Measurements from ENCODE around the gene TMEM269.
"Not testable (repeated sequence)": the region's sequence is repeated elsewhere in the genome, so short reads cannot be mapped to it uniquely, and the experiment has no call there.

Gene TMEM269

DNA sequence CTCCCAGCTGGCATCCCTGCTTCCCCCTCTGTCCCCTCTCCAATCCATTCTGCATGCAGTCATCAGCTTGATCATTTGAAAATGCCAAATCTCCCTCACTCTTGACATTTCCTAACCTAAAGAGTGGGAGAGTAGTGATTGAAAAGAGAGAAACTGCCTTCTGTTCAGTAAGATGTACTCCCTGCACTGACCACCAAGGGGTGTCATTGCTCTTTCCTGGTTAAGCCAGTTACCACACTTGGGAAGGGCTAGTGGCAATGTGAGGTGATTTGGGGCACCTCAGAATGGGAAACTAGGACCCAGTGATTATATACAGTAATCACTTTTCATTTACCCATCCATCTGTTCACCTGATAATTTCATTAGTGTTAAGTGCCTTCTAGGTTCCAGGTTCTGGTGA is 6.9 kb upstream of the TMEM269 start:
- DNase-seq, result no peak

- DNase-seq, result no peak
Observed at GRCh38 chr1:42779725-42780124, 5.1 kb upstream of the TMEM269 start.

DNA sequence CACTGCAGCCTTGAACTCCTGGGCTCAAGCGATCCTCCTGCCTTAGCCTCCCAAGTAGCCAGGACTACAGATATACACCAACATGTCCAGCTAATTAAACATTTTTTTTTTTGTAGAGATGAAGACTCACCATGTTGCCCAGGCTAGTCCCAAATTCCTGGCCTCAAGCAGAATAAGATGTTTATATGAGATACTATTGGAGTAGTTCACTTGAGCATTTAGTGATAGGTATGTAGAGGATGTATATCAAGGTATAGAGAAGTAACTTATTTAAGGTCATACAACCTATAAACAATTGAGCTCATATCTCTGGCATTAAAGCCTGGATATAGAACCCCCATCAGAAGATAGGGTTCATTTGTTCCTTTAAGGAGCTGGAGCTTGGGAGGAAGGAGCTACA is 4.6 kb upstream of the TMEM269 start:
- DNase-seq, result no peak

- no peak for DNase-seq
Observed at GRCh38 chr1:42783092-42783491, 1.7 kb upstream of the TMEM269 start.

GRCh38 chr1:42784547-42784945 is 245 bp upstream of the TMEM269 start:
- no peak for DNase-seq

- no peak for DNase-seq
Observed at GRCh38 chr1:42786097-42786496, 1.3 kb downstream of the TMEM269 start.

DNA sequence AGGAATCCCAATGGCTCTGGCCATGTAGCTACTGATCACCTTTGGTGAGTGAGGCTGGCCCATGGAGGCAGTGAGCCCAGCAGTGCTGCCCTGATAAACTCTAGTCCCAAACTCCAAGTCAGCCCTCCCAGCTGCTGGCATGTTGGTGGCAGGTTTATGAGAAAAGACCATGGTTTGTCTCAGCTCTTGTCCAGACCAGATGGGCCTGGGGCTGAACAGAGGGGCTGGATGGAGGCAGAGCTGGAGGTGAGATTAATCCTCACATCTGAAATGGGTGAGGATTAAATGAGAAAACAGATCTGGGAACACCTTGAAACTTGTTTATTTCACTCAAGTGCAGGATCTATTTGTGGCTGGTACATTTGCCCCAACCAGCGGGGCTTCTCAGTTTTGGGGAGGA is 3.2 kb downstream of the TMEM269 start:
- no peak for DNase-seq

DNA sequence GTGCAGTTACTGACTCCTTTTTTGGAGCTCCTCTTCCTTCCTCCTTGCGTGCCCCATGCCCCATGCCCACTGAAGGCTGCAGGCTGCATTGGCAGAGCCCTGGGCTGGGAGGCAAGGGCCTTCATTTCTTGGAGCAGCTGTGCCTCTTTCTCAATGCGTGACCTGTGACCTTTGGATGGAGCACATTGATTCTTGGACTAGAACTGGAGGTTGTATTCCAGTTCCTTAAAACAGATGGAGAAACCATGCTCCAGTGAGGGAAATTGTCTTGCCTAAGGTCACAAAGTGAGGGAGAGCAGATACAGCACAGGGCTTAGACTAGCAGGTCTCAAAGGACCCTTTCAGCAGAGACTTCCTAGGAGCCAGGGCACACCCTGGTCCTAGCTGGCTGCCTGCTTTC is 9.0 kb downstream of the TMEM269 start:
- no peak for DNase-seq

DNA sequence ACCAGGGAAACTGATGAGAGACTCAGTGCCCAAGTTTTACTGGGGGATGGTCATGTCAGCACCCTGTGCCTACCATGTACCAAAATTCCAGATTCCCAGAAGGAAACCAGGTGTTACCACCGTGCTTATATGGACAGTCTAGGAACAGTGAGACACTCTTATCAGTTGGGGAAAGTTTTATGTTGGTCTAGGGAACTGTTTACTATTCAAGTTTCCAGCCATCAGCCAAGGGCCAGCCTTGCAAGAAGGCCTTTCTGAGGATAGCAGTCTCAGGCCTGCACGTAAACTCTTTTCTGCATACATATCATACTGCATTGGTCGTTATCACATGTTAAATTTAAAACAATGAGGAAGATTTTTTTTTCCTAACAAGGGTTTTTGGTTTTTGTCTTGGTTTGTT is 12.6 kb downstream of the TMEM269 start:
- DNase-seq, result no peak

DNA sequence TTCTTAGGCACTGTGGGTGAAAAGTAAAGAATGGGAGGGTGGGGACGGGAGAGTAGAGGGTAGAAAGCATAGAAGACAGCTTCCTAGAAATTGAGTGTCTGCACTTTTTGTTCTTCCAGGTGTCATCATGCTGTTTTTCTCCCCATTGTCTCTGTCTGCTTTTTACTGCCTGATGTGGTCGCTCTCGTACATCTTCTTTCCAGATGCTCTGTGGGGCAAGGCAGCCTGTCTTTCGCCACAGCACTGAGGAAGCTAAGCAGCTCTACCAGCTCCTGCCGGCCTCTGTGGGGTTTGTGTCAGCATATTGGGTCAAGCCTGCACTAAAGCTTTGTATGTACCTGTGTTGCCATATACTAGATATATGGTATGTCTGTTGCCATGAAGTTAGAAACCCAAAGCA is 13.2 kb downstream of the TMEM269 start:
- DNase-seq, result no peak

DNA sequence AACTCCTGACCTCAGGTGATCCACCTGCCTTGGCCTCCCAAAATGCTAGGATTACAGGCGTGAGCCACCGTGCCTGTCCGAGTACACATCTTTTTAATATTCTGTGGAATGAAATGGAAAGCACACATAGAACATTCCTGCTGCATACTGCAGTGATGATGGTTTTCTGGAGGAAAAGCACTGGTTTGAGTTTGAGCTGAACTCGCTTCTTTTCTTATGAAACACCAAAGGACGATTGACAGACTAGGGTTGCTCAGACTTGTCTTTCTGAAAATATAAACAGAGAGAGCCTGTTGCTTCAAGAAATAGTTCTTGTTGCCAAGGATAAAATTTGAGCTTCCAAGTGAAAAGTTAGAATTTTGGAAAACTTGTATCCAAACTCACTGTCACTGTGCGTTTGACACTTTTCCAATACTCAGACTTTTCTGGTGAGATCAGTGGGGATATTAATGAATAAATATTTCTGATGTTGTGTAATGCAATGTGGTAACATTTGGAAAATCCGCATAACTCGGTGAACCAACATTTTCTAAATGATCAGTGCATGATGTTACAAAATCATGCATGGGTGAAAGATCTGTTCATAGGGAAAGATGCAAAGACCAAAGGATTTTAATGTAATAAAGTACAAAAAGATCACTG is 17.2 kb downstream of the TMEM269 start:
- no peak for DNase-seq

GRCh38 chr1:42806171-42806570 is 21.4 kb downstream of the TMEM269 start:
- no peak for DNase-seq

DNA sequence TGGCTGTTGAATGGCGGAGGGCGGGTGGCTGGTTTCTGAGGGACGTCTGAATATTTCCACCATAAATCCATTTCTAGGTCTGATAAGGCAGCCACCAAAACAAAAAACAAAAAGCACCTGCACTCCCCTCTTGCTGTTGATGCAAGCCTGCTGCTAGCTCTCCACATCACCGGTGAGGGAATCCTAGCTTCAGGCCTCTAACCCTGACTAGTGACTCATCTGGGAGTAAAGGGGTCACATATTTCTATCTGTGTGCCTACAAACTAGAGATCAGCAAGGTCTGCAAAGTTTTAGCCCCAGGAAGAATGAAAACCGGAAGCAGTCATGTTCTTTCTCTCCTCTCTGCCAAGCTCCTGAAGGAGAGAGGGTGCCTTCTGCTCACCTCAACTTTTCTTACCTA is 21.8 kb downstream of the TMEM269 start:
- no peak for DNase-seq

DNA sequence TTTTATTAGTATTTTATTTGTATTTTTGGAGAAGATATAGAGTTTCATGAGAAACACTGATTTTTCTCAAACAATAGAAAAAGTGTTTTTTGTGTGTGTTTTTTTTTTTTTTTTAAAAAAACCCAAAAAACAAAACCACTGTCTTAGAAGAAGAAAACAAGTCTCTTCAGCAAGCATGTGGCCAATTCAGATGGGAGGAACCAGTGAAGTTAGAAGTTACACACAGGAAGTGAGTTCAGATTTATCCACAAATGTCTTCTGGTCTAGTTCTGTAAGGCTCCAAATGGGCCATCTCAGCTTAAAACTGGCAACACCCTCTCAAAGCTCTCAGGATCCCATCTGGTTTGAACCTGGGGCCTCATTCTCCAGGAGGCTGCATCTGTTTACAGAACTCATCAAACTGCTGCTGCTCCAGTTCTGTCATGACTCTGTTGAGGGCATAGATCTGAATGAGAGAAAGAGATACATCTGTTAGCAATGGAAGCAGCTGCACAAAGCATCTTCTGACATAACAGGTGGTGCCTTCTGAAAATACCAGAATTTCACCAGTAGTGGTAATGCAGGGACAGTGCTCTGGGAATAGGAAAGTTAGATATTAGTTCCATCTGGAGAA is 22.4 kb downstream of the TMEM269 start:
- no peak for DNase-seq

GRCh38 chr1:42814815-42815214 is 30.0 kb downstream of the TMEM269 start:
- not testable (repeated sequence) for DNase-seq

DNA sequence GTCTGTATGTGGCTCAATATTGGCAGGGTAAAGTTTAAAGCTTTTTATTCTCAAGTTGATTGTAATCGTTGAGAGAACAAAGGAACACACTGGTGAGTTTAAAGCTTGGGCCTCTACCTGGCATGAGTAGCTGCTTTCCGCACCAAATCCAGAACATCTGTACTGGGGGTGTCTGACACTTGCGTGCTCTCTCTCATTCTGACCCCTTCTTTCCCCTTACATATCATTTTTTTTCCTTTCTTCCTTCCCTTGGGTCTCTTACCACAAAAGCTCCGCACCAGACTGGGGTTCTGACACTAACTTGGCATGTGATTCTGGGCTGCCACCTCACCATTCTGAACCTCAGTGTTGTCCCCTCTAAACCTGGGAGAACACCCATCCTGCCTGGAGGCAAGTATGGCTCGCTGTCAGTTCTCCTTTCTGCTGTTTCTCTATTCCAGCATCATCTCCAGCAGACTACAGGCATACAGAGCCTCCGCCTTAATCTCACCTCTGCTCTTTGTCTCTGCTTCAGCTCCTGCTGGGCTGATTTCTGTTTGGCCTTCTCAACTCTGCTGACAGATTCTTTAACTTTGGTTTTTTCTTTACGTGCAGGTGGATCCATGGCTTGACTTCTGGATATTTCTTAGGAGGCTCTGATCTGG is 31.3 kb downstream of the TMEM269 start:
- DNase-seq, result no peak

DNA sequence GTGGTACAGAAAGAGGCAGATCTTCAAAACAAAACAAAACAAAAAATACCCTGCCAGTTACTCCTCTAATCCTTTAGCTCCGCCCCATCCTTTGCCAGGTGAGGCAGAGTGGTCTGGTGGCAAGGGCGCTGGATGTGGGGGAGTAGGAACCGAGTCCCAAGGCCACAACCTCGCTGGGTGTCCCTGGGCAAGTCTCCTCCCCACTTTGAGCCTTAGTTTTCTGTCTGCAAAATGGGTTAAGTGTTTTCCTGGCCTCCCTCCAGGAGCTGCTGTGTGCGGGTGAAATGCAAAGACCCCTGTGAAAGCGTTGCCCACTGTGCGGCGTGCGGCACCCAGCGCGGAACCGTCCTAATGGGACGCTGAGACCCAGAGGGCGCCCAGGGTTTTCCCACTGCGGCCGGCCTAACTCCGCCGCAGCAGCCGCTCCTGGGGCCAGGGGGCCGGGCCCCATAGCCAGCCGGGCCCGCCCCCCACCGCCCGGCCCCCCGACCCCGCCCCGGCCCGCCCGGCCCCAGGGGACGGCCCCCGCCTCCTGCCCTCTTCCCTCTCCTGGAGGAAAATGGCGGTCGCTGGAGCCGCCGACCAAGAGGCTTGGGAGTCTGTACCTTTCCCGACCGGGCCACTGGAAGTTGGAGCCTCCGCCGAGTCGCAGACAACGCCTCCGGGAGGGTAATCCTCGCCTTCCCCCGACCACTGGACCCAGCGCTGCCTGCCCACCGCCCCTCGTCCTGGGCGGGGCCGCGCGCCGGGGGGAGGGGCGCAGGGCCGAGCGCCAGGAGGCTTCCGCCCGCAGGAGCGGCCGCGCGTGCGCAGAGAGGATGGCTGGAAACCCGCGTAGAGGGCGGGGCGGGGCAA is 32.0 kb downstream of the TMEM269 start, which contains the start of the genes ERMAP and SVBP:
ERMAP (plus strand) TSS at position 538 of the 855 bp plus-strand sequence. CDS start 13,327 bp downstream, outside the sequence.
SVBP (minus strand) TSS at position 813 of the 855 bp plus-strand sequence. CDS start 853 bp downstream, outside the sequence.
- peak; percentile 55 for DNase-seq

DNA sequence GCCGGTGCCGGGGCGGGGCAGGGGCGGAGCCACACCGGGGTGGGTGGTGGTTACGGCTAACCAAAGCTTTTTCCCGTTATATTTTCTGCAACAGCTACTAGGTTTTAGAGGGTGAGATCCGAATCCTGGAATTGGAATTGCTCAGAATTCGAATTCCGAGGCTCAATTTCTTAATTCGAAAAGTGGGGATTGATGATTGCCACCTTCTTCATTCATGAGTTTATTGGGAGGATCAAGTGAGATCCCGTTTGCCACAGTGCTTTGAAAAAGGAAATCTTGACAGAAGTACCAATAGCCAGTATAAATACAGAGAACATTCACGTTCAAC is 32.6 kb downstream of the TMEM269 start:
- no peak for DNase-seq

GRCh38 chr1:42817976-42818375 is 33.2 kb downstream of the TMEM269 start:
- no peak for DNase-seq

GRCh38 chr1:42820813-42821212 is 36.0 kb downstream of the TMEM269 start:
- DNase-seq, result no peak

DNA sequence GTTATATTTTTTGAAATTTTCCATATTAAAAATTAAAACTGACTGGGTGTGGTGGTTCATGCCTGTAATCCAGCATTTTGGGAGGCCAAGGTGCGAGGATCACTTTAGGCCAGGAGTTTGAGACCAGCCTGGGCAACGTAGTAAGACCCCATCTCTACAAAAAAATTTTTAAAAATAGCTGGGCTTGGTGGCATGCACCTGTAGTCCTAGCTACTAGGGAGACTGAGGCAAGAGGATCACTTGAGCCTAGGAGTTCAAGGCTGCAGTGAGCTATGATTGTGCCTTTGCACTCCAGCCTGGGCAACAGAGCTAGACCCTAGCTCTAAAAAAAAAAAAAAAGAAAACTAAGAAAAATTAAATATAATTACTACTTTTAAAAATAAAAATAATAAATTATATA is 36.9 kb downstream of the TMEM269 start:
- DNase-seq, result no peak

DNA sequence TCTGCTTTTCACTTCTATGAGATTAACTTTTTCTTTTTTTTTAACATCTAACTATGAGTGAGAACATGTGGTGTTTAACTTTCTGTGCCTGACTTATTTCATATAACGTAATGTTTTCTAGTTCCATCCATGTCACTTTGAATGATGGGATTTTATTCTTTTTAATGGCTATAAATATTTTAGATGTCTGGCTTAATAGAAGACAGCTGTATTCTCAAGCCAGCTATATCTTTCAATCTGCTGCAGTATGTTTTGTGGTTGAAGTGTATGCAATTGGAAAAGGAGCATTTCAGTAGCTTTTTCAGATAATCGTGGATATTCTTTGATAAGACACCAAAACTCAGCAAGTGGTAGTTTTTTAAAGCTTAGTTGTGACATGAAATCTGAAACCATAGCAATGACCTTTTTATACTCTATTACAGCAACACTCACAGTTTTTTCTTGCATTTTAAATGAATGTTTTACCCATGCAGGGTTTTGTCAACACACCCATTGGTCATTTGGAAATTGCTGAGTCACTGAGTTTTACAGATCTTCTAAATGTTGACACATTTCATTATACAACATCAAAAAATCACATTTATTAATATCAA is 38.1 kb downstream of the TMEM269 start:
- no peak for DNase-seq

- no peak for DNase-seq
Observed at GRCh38 chr1:42824481-42825035, 39.8 kb downstream of the TMEM269 start.

Data from NCI-H1417 treated with DMSO at 0.1 percent for 48 hours (cell line).